Thyroid gland (tissue), 4 donors: ENCODE measurements around the gene TEX261.

Experiments used
- CTCF ChIP-seq, 6 experiments: fragments of 200-600 bp in 3 of 6; fragments of 450-650 bp in 3 of 6; sonication (generic) in 3 of 6; IDR thresholded peaks; one replicate each; pipeline ENCODE4 v1.5.1; 2016 to 2019; ENCODE audit warnings: antibody characterized with exemption in 6 of 6, mild to moderate bottlenecking in 2 of 6, inconsistent platforms in 1 of 6, moderate library complexity in 1 of 6
- POLR2A ChIP-seq, 2 donors: fragments of 450-650 bp; IDR thresholded peaks; one replicate each; pipeline ENCODE4 v1.6.1; 2017; ENCODE audit warnings: antibody characterized with exemption in 2 of 2, mild to moderate bottlenecking in 2 of 2, moderate library complexity in 1 of 2

- TF ChIP-seq CTCF (IDR thresholded peaks at IDR 0.05) (no peak), POLR2A (IDR thresholded peaks at IDR 0.05) (no peak)
Measured at GRCh38 chr2:70964133-70964532, 30.5 kb downstream of the TEX261 start.
